ENCODE measurements around the gene CELA3B. TPM values are rescaled to one million over a fixed set of nuclear protein-coding genes. Genes with fewer than 3 reads are reported as not detected.

Gene CELA3B
- total RNA-seq, 1 donor from 2014 or later: not detected

- no peak for TF ChIP-seq CTCF (IDR thresholded peaks at IDR 0.05; ENCODE audit: insufficient read depth, low read length, severe bottlenecking)
- H3K4me3 ChIP-seq (ENCODE audit: low read depth, low read length): no peak overlapping the region
- DNase-seq (ENCODE audit: low read depth) (peak; percentile 66), FAIRE-seq (peak; percentile 93)
- H3K36me3 ChIP-seq (ENCODE audit: control insufficient read depth, insufficient read depth, low read length): peaks cover 11% of the 10 kb centered on the region
- H3K27me3 ChIP-seq (ENCODE audit: control insufficient read depth, insufficient read depth, low read length): no peaks in the 10 kb centered on the region
Observed at GRCh38 chr1:21932127-21932526, 44.7 kb upstream of the CELA3B start.

DNA sequence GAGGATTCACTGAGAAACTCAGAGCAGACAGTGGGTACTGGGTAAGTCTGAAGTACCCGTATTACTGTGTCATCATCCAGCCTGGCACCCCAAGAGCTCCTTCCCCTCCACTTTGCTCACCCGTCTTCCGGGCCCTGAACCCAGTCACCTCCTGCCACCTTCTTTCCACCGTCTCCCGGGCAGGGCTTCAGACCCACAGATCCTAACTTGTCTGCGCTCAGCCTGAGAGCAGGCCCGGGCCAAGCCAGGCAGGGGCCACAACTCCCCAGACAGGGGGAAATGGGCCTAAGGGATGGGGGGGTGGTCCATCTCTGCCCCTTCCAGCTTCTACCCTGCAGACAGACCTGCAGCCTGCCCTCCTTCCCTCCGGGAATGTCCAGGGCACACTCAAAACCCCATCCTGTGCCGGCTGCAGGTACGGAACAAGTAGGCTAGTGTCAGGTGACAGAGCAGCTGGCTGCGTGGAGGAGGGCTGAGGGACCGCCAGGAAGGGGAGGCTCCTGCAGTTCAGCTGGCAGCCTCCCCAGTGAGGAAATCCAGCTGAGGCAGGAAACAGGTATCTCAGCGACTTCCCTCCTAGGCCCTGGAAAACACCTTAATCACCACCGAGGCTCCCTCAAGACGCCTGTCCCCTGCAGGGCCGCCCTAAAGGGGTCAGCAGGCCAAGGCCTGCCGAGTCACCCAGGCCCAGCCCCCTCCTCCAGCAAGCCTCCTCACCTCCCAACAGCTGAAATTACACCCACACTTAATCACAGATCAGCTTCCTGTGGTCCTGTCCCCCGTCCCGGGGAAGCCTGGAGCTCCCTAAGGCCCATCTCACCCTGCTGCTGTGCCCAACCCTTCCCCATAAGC, 43.2 kb upstream of the CELA3B start:
- FAIRE-seq (peak; percentile 72), DNase-seq (ENCODE audit: low read depth) (peak; percentile 87)
- Histone ChIP-seq H3K36me3 (ENCODE audit: control insufficient read depth, insufficient read depth, low read length) (peaks cover 9% of the 10 kb centered on the region), H3K4me3 (ENCODE audit: low read depth, low read length) (peak overlapping the region; percentile 12), H3K27me3 (ENCODE audit: control insufficient read depth, insufficient read depth, low read length) (no peaks in the 10 kb centered on the region)
- TF ChIP-seq CTCF (IDR thresholded peaks at IDR 0.05; ENCODE audit: insufficient read depth, low read length, severe bottlenecking): no peak

GRCh38 chr1:21935393-21935804, 41.4 kb upstream of the CELA3B start:
- FAIRE-seq (no peak), DNase-seq (ENCODE audit: low read depth) (no peak)
- peak overlapping the region; percentile 45 for H3K4me3 ChIP-seq (ENCODE audit: low read depth, low read length)
- TF ChIP-seq CTCF (IDR thresholded peaks at IDR 0.05; ENCODE audit: insufficient read depth, low read length, severe bottlenecking): no peak
- H3K36me3 ChIP-seq (ENCODE audit: control insufficient read depth, insufficient read depth, low read length): peaks cover 3% of the 10 kb centered on the region
- no peaks in the 10 kb centered on the region for H3K27me3 ChIP-seq (ENCODE audit: control insufficient read depth, insufficient read depth, low read length)

- DNase-seq (ENCODE audit: low read depth): peak; percentile 74
- Histone ChIP-seq H3K27me3 (ENCODE audit: control insufficient read depth, insufficient read depth, low read length) (no peaks in the 10 kb centered on the region), H3K36me3 (ENCODE audit: control insufficient read depth, insufficient read depth, low read length) (peaks cover 1% of the 10 kb centered on the region), H3K4me3 (ENCODE audit: low read depth, low read length) (peak overlapping the region; percentile 45)
- FAIRE-seq: no peak
- no peak for TF ChIP-seq CTCF (IDR thresholded peaks at IDR 0.05; ENCODE audit: insufficient read depth, low read length, severe bottlenecking)
Observed at GRCh38 chr1:21935891-21936365, 40.9 kb upstream of the CELA3B start.

- peak overlapping the region; percentile 45 for H3K4me3 ChIP-seq (ENCODE audit: low read depth, low read length)
- no peaks in the 10 kb centered on the region for H3K27me3 ChIP-seq (ENCODE audit: control insufficient read depth, insufficient read depth, low read length)
- no peak for DNase-seq (ENCODE audit: low read depth)
- no peak for FAIRE-seq
- H3K36me3 ChIP-seq (ENCODE audit: control insufficient read depth, insufficient read depth, low read length): no peaks in the 10 kb centered on the region
- no peak for TF ChIP-seq CTCF (IDR thresholded peaks at IDR 0.05; ENCODE audit: insufficient read depth, low read length, severe bottlenecking)
Observed at GRCh38 chr1:21936366-21937031, 40.3 kb upstream of the CELA3B start.
